ENCODE data around the gene ZBTB17. TPM values are rescaled to one million over a fixed set of nuclear protein-coding genes. Genes with fewer than 3 reads are reported as not detected.
A peak's percentile ranks its signal among the peaks of the same experiment; 100 is the strongest.
"Not testable (repeated sequence)": the region's sequence is repeated elsewhere in the genome, so short reads cannot be mapped to it uniquely, and the experiment has no call there.

The ZBTB17 gene
- total and polyA plus RNA-seq, 2 of the 4 experiments (the other 2 are of a cell fraction), result 26.3 to 58.2 TPM

- H3K9me3 ChIP-seq (ENCODE audit: control insufficient read depth, insufficient read depth, low read length); H3K27me3 ChIP-seq (ENCODE audit: control insufficient read depth, insufficient read depth, low read length); intact Hi-C loops (cut with micrococcal nuclease); H3K36me3 ChIP-seq (ENCODE audit: control insufficient read depth, insufficient read depth, low read length); in situ Hi-C loops (cut with MboI; ENCODE audit: low sequenced_read_pairs); H2AFZ ChIP-seq (replicated peaks; ENCODE audit: low read length, poor library complexity); BruUV-seq (replicated peaks); H3K4me1 ChIP-seq (ENCODE audit: control insufficient read depth, insufficient read depth, low read length); H4K20me1 ChIP-seq (ENCODE audit: insufficient read depth, low read length); POLR2A ChIA-PET (ENCODE audit: unreplicated experiment); CTCF ChIA-PET; H3K9me1 ChIP-seq (ENCODE audit: insufficient read depth, low read length); H3K4me3 ChIP-seq (ENCODE audit: insufficient read depth, low read depth, low read length); dilution Hi-C loops (cut with HindIII; ENCODE audit: low sequenced_read_pairs, unreplicated experiment): not testable (repeated sequence)
- H4K8ac ChIP-seq (ENCODE audit: low read depth in 2 of 2, low read length in 2 of 2), result peak overlapping the region; percentile 83 to 94
- H3K9ac ChIP-seq (ENCODE audit: low read depth, low read length), result peak overlapping the region; percentile 50; the same call in 1 of the 2 replicates
- peak overlapping the region; percentile 89 for H3K14ac ChIP-seq (replicated peaks; ENCODE audit: low read depth, low read length)
- H3K56ac ChIP-seq (ENCODE audit: extremely low read depth, insufficient read depth, low read length), result peak overlapping the region; percentile 66
- H3K23ac ChIP-seq (ENCODE audit: low read depth, low read length), result peak overlapping the region; percentile 91; the same call in 1 of the 2 replicates
- H4K5ac ChIP-seq (ENCODE audit: low read depth, low read length), result peak overlapping the region; percentile 97
- H3K18ac ChIP-seq (ENCODE audit: low read depth, low read length), result peak overlapping the region; percentile 94; the same call in 1 of the 2 replicates
- peak overlapping the region; percentile 89; the same call in 1 of the 3 replicates for H2BK15ac ChIP-seq (ENCODE audit: low read depth, low read length)
- peak overlapping the region; percentile 86; the same call in 1 of the 2 replicates for H2AK5ac ChIP-seq (ENCODE audit: low read depth, low read length)
- peak overlapping the region; percentile 77 for H2AK9ac ChIP-seq (replicated peaks; ENCODE audit: low read depth, low read length, poor library complexity)
- peak overlapping the region; percentile 91 for H2BK120ac ChIP-seq (ENCODE audit: low read depth, low read length)
- peak overlapping the region; percentile 93 for H4K91ac ChIP-seq (ENCODE audit: insufficient read depth, low read depth, low read length)
- TF ChIP-seq NFE2L2 (IDR thresholded peaks at IDR 0.05; ENCODE audit: low read depth, low read length) (peak; percentile 99), MAZ (IDR thresholded peaks at IDR 0.05; ENCODE audit: borderline replicate concordance, low read depth, low read length) (0 out of 2 replicates have a peak, but pooled peaks have one; percentile 25), MAFK (IDR thresholded peaks at IDR 0.05; ENCODE audit: low read depth, low read length) (peak; percentile 87)
- H3K4ac ChIP-seq (ENCODE audit: low read depth, low read length), result peak overlapping the region; percentile 94
- no CpG with 5 or more reads among the region's 6 CpGs for WGBS, 2 experiments (ENCODE audit: extremely low coverage in 2 of 2, insufficient read length in 1 of 2)
- H3K4me2 ChIP-seq (ENCODE audit: low read depth, low read length), result peak overlapping the region; percentile 27; the same call in 1 of the 2 replicates
- peak; percentile 96 for ATAC-seq (ENCODE audit: low read depth)
- peak; percentile 88 for DNase-seq
- H3K27ac ChIP-seq (ENCODE audit: insufficient read depth, low read length), result peak overlapping the region; percentile 99
- peaks cover 19 to 63% of the 10 kb centered on the region in 2 experiments for H3K79me1 ChIP-seq (ENCODE audit: low read depth in 1 of 2, low read length in 2 of 2)
- peak overlapping the region; percentile 99 for H2BK5ac ChIP-seq (ENCODE audit: low read depth, low read length, poor library complexity, severe bottlenecking)
- peak overlapping the region; percentile 90 for H2BK20ac ChIP-seq (ENCODE audit: low read depth, low read length)
Observed at GRCh38 chr1:15892857-15893599, 82.9 kb downstream of the ZBTB17 start.

Small RNA genes within 50 kb of the gene (microRNA-seq; reads per million reads assigned to microRNA genes)
- gene AL034555.1 (ENCODE audit: insufficient read depth, insufficient read length) (not detected), gene AL355994.1 (ENCODE audit: insufficient read depth, insufficient read length) (not detected), gene AL355994.5 (ENCODE audit: insufficient read depth, insufficient read length) (not detected)

Small RNA genes within 50 kb of the gene (small RNA-seq; reads per million reads assigned to genes)
- 0 reads per million in 5 experiments for gene AL034555.1
- gene AL355994.1, result 0 reads per million in 5 experiments
- 0 to 0.08 (median 0) reads per million in 5 experiments for gene AL355994.5

Other genes starting within 250 kb of the ZBTB17 start
- gene SLC25A34, start 239.8 kb downstream of the ZBTB17 start, total RNA-seq (2012; rRNA removed), result under 0.01 TPM in 1 of 2 replicates, not detected in the other
- gene SLC25A34, start 239.8 kb downstream of the ZBTB17 start, polyA plus RNA-seq (2012; rRNA removed), result 0.72 and 1.1 TPM in 2 replicates
- gene TMEM82, start 233.6 kb downstream of the ZBTB17 start, total RNA-seq (2012; rRNA removed), result not detected in 2 replicates
- gene TMEM82, start 233.6 kb downstream of the ZBTB17 start, polyA plus RNA-seq (2012; rRNA removed), result not detected in 2 replicates
- 43.6 and 52.2 TPM in 2 replicates for gene FBLIM1, start 217.3 kb downstream of the ZBTB17 start, total RNA-seq (2012; rRNA removed)
- 140 and 159 TPM in 2 replicates for gene FBLIM1, start 217.3 kb downstream of the ZBTB17 start, polyA plus RNA-seq (2012; rRNA removed)
- 1.4 and 2.8 TPM in 2 replicates for gene UQCRHL, start 168.5 kb downstream of the ZBTB17 start, total RNA-seq (2012; rRNA removed)
- 2.4 and 2.6 TPM in 2 replicates for gene UQCRHL, start 168.5 kb downstream of the ZBTB17 start, polyA plus RNA-seq (2012; rRNA removed)
- gene SPEN, start 128.4 kb downstream of the ZBTB17 start, total RNA-seq (2012; rRNA removed), result 15.8 and 20.3 TPM in 2 replicates
- 7.6 and 9.4 TPM in 2 replicates for gene SPEN, start 128.4 kb downstream of the ZBTB17 start, polyA plus RNA-seq (2012; rRNA removed)
- not detected in 2 replicates for gene SRARP, start 28.1 kb upstream of the ZBTB17 start, total RNA-seq (2012; rRNA removed)
- gene SRARP, start 28.1 kb upstream of the ZBTB17 start, polyA plus RNA-seq (2012; rRNA removed), result not detected in 2 replicates
- gene HSPB7, start 41.9 kb upstream of the ZBTB17 start, total RNA-seq (2012; rRNA removed), result 0.54 and 0.56 TPM in 2 replicates
- 3.0 and 4.3 TPM in 2 replicates for gene HSPB7, start 41.9 kb upstream of the ZBTB17 start, polyA plus RNA-seq (2012; rRNA removed)
- gene CLCNKA, start 45.9 kb upstream of the ZBTB17 start, total RNA-seq (2012; rRNA removed), result not detected in 2 replicates
- 0.05 TPM in 1 of 2 replicates, not detected in the other for gene CLCNKA, start 45.9 kb upstream of the ZBTB17 start, polyA plus RNA-seq (2012; rRNA removed)
- not detected in 2 replicates for gene CLCNKB, start 67.7 kb upstream of the ZBTB17 start, total RNA-seq (2012; rRNA removed)
- gene CLCNKB, start 67.7 kb upstream of the ZBTB17 start, polyA plus RNA-seq (2012; rRNA removed), result 0.09 and 0.11 TPM in 2 replicates
- gene FAM131C, start 97.5 kb upstream of the ZBTB17 start, total RNA-seq (2012; rRNA removed), result 0.18 and 0.28 TPM in 2 replicates
- 0.56 and 1.0 TPM in 2 replicates for gene FAM131C, start 97.5 kb upstream of the ZBTB17 start, polyA plus RNA-seq (2012; rRNA removed)
- 22.5 and 24.0 TPM in 2 replicates for gene EPHA2, start 180.0 kb upstream of the ZBTB17 start, total RNA-seq (2012; rRNA removed)
- 72.6 and 82.5 TPM in 2 replicates for gene EPHA2, start 180.0 kb upstream of the ZBTB17 start, polyA plus RNA-seq (2012; rRNA removed)
- 3.3 and 4.5 TPM in 2 replicates for gene ARHGEF19, start 236.6 kb upstream of the ZBTB17 start, total RNA-seq (2012; rRNA removed)
- 16.8 and 17.2 TPM in 2 replicates for gene ARHGEF19, start 236.6 kb upstream of the ZBTB17 start, polyA plus RNA-seq (2012; rRNA removed)